ENCODE results near the gene USP34.

DNA sequence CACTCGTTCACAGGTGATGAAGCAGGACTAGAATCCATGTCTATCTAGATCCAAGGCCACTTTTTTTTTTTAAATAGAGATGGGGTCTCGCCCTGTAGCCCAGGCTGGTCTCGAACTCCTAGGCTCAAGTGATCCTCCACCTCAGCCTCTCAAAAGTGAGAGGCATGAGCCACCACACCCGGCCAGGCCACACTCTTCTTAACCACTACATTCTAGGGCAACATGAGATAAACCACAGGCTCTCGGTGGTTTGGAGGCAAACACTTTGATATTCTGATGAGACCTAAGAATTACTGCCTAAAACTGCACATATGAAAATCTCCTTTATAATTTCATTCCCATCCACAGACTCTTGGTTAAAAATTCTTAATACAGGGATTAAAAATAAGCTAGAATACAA is 51.8 kb downstream of the USP34 start:
- TF ChIP-seq, protein P1, sequence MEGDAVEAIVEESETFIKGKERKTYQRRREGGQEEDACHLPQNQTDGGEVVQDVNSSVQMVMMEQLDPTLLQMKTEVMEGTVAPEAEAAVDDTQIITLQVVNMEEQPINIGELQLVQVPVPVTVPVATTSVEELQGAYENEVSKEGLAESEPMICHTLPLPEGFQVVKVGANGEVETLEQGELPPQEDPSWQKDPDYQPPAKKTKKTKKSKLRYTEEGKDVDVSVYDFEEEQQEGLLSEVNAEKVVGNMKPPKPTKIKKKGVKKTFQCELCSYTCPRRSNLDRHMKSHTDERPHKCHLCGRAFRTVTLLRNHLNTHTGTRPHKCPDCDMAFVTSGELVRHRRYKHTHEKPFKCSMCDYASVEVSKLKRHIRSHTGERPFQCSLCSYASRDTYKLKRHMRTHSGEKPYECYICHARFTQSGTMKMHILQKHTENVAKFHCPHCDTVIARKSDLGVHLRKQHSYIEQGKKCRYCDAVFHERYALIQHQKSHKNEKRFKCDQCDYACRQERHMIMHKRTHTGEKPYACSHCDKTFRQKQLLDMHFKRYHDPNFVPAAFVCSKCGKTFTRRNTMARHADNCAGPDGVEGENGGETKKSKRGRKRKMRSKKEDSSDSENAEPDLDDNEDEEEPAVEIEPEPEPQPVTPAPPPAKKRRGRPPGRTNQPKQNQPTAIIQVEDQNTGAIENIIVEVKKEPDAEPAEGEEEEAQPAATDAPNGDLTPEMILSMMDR (conservative IDR thresholded peaks at IDR 0.05; ENCODE audit: low read depth, low read length): no peak
- TF ChIP-seq, protein P2, sequence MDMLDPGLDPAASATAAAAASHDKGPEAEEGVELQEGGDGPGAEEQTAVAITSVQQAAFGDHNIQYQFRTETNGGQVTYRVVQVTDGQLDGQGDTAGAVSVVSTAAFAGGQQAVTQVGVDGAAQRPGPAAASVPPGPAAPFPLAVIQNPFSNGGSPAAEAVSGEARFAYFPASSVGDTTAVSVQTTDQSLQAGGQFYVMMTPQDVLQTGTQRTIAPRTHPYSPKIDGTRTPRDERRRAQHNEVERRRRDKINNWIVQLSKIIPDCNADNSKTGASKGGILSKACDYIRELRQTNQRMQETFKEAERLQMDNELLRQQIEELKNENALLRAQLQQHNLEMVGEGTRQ (IDR thresholded peaks at IDR 0.05; ENCODE audit: low read depth, low read length): no peak
- TF ChIP-seq MXI1 (IDR thresholded peaks at IDR 0.05; ENCODE audit: borderline replicate concordance, low read depth, low read length): no peak
- TF ChIP-seq RCOR1 (IDR thresholded peaks at IDR 0.05; ENCODE audit: insufficient replicate concordance, low read length): no peak
- no peak for TF ChIP-seq POLR2A (IDR thresholded peaks at IDR 0.05; ENCODE audit: low read depth, low read length)
- TF ChIP-seq CEBPB (IDR thresholded peaks at IDR 0.05; ENCODE audit: low read depth, low read length): no peak
- no peak for TF ChIP-seq RAD21 (IDR thresholded peaks at IDR 0.05; ENCODE audit: low read length)
- TF ChIP-seq RFX5 (IDR thresholded peaks at IDR 0.05; ENCODE audit: low read depth, low read length): no peak
- no peak for TF ChIP-seq SMC3 (IDR thresholded peaks at IDR 0.05; ENCODE audit: low read depth, low read length)
- TF ChIP-seq MAFK (IDR thresholded peaks at IDR 0.05; ENCODE audit: low read depth, low read length): no peak
- TF ChIP-seq, protein P3, sequence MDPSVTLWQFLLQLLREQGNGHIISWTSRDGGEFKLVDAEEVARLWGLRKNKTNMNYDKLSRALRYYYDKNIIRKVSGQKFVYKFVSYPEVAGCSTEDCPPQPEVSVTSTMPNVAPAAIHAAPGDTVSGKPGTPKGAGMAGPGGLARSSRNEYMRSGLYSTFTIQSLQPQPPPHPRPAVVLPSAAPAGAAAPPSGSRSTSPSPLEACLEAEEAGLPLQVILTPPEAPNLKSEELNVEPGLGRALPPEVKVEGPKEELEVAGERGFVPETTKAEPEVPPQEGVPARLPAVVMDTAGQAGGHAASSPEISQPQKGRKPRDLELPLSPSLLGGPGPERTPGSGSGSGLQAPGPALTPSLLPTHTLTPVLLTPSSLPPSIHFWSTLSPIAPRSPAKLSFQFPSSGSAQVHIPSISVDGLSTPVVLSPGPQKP (IDR thresholded peaks at IDR 0.05; ENCODE audit: borderline replicate concordance, low read depth, low read length): no peak

All from IMR-90 (cell line).